Measurements from ENCODE around the gene SLC6A16. TPM values are rescaled to one million over a fixed set of nuclear protein-coding genes. Genes with fewer than 3 reads are reported as not detected.
A peak's percentile ranks its signal among the peaks of the same experiment; 100 is the strongest.
"Not testable (repeated sequence)": the region's sequence is repeated elsewhere in the genome, so short reads cannot be mapped to it uniquely, and the experiment has no call there.

The SLC6A16 gene
- total RNA-seq, 1 experiment from 2014 or later: 1.3 TPM

- DNase-seq (ENCODE audit: low read depth, low spot score) (no peak), ATAC-seq (no peak)
- intact Hi-C loops (cut with micrococcal nuclease; ENCODE audit: unreplicated experiment): no loop called here
- Histone ChIP-seq H3K4me1 (ENCODE audit: control insufficient read depth, insufficient read depth, low read length) (no peaks in the 10 kb centered on the region), H3K36me3 (ENCODE audit: control insufficient read depth, insufficient read depth, low read length) (no peaks in the 10 kb centered on the region), H3K27ac (ENCODE audit: low read length) (no peak overlapping the region), H3K4me3 (ENCODE audit: low read depth in 2 of 2, low read length in 2 of 2) (no peak overlapping the region), H3K9me3 (ENCODE audit: control insufficient read depth, insufficient read depth, low read depth, low read length) (no peaks in the 10 kb centered on the region), H3K27me3 (ENCODE audit: control insufficient read depth, insufficient read depth, low read length) (no peaks in the 10 kb centered on the region)
- BruUV-seq (replicated peaks): no TSS peak
- POLR2A ChIA-PET: no interaction called here
- no peak for TF ChIP-seq POLR2AphosphoS5 (IDR thresholded peaks at IDR 0.05; ENCODE audit: low read depth, low read length)
- TF ChIP-seq CTCF (IDR thresholded peaks at IDR 0.05): no peak
- TF ChIP-seq SIN3A (IDR thresholded peaks at IDR 0.05; ENCODE audit: borderline replicate concordance, insufficient read depth, low read depth, low read length): no peak
- TF ChIP-seq REST (IDR thresholded peaks at IDR 0.05; ENCODE audit: insufficient read depth in 1 of 2, low read depth in 2 of 2, low read length in 1 of 2): no peak
- TF ChIP-seq TCF7L2 (IDR thresholded peaks at IDR 0.05; ENCODE audit: low read depth, low read length): no peak
- CTCF ChIA-PET: no interaction called here
- in situ Hi-C loops (cut with HindIII; ENCODE audit: low pct_unique_long_range_greater_than_20kb, low sequenced_read_pairs): no loop called here
These were observed 8.4 kb upstream of the SLC6A16 start for GRCh38 chr19:49333418-49333805.

GRCh38 chr19:49332691-49333417 lies 7.9 kb upstream of the SLC6A16 start:
- BruUV-seq (replicated peaks); DNase-seq (ENCODE audit: low read depth, low spot score); H3K27ac ChIP-seq (ENCODE audit: low read length); H3K36me3 ChIP-seq (ENCODE audit: control insufficient read depth, insufficient read depth, low read length); H3K4me3 ChIP-seq (ENCODE audit: low read depth in 2 of 2, low read length in 2 of 2); H3K27me3 ChIP-seq (ENCODE audit: control insufficient read depth, insufficient read depth, low read length); H3K4me1 ChIP-seq (ENCODE audit: control insufficient read depth, insufficient read depth, low read length); in situ Hi-C loops (cut with HindIII; ENCODE audit: low pct_unique_long_range_greater_than_20kb, low sequenced_read_pairs); CTCF ChIA-PET; POLR2A ChIA-PET; ATAC-seq; intact Hi-C loops (cut with micrococcal nuclease; ENCODE audit: unreplicated experiment); H3K9me3 ChIP-seq (ENCODE audit: control insufficient read depth, insufficient read depth, low read depth, low read length): not testable (repeated sequence)

- Histone ChIP-seq H3K27me3 (ENCODE audit: control insufficient read depth, insufficient read depth, low read length) (no peaks in the 10 kb centered on the region), H3K9me3 (ENCODE audit: control insufficient read depth, insufficient read depth, low read depth, low read length) (no peaks in the 10 kb centered on the region), H3K36me3 (ENCODE audit: control insufficient read depth, insufficient read depth, low read length) (no peaks in the 10 kb centered on the region), H3K4me1 (ENCODE audit: control insufficient read depth, insufficient read depth, low read length) (no peaks in the 10 kb centered on the region), H3K27ac (ENCODE audit: low read length) (no peak overlapping the region), H3K4me3 (ENCODE audit: low read depth in 2 of 2, low read length in 2 of 2) (no peak overlapping the region)
- DNase-seq (ENCODE audit: low read depth, low spot score) (no peak), ATAC-seq (peak; percentile 87)
- ChIA-PET CTCF (no interaction called here), POLR2A (no interaction called here)
- intact Hi-C loops (cut with micrococcal nuclease; ENCODE audit: unreplicated experiment) (no loop called here), in situ Hi-C loops (cut with HindIII; ENCODE audit: low pct_unique_long_range_greater_than_20kb, low sequenced_read_pairs) (no loop called here)
- no TSS peak for BruUV-seq (replicated peaks)
- TF ChIP-seq TCF7L2 (IDR thresholded peaks at IDR 0.05; ENCODE audit: low read depth, low read length) (no peak), REST (IDR thresholded peaks at IDR 0.05; ENCODE audit: insufficient read depth in 1 of 2, low read depth in 2 of 2, low read length in 1 of 2) (no peak), CTCF (IDR thresholded peaks at IDR 0.05) (no peak), SIN3A (IDR thresholded peaks at IDR 0.05; ENCODE audit: borderline replicate concordance, insufficient read depth, low read depth, low read length) (no peak), POLR2AphosphoS5 (IDR thresholded peaks at IDR 0.05; ENCODE audit: low read depth, low read length) (no peak)
These were observed 6.6 kb upstream of the SLC6A16 start for GRCh38 chr19:49331616-49332055.

Measured in Panc1 (cell line).